ENCODE results near the gene CD59.

Gene CD59

GRCh38 chr11:33659370-33660139 is 76.7 kb downstream of the CD59 start:
- Histone ChIP-seq H3K4me3 (ENCODE audit: low read depth in 1 of 2, low read length in 2 of 2) (no peak overlapping the region), H3K9me3 (ENCODE audit: low read length) (no peaks in the 10 kb centered on the region), H3K4me1 (ENCODE audit: insufficient read depth, low read length) (no peaks in the 10 kb centered on the region)

GRCh38 chr11:33658195-33658900 is 77.9 kb downstream of the CD59 start:
- H3K4me1 ChIP-seq (ENCODE audit: insufficient read depth, low read length), result no peaks in the 10 kb centered on the region
- no peaks in the 10 kb centered on the region for H3K27me3 ChIP-seq (ENCODE audit: control insufficient read depth in 1 of 2, insufficient read depth in 2 of 2, low read length in 2 of 2)

More at GRCh38 chr11:33659370-33660139, 76.7 kb downstream of the CD59 start:
- no peaks in the 10 kb centered on the region for H3K27me3 ChIP-seq (ENCODE audit: control insufficient read depth in 1 of 2, insufficient read depth in 2 of 2, low read length in 2 of 2)
- no peak overlapping the region for H3K27ac ChIP-seq (ENCODE audit: low read depth, low read length)
- no peak overlapping the region for H3K9ac ChIP-seq (ENCODE audit: low read length)
- H3K36me3 ChIP-seq (ENCODE audit: insufficient read depth, low read length), result no peaks in the 10 kb centered on the region

GRCh38 chr11:33657757-33658156 is 78.5 kb downstream of the CD59 start:
- Histone ChIP-seq H3K4me1 (ENCODE audit: insufficient read depth, low read length) (peaks cover under 1% of the 10 kb centered on the region), H3K27me3 (ENCODE audit: control insufficient read depth in 1 of 2, insufficient read depth in 2 of 2, low read length in 2 of 2) (no peaks in the 10 kb centered on the region), H3K4me3 (ENCODE audit: low read depth in 1 of 2, low read length in 2 of 2) (no peak overlapping the region), H3K27ac (ENCODE audit: low read depth, low read length) (no peak overlapping the region), H3K9ac (ENCODE audit: low read length) (no peak overlapping the region), H3K9me3 (ENCODE audit: low read length) (no peaks in the 10 kb centered on the region), H3K36me3 (ENCODE audit: insufficient read depth, low read length) (no peaks in the 10 kb centered on the region)

More at GRCh38 chr11:33658195-33658900, 77.9 kb downstream of the CD59 start:
- Histone ChIP-seq H3K4me3 (ENCODE audit: low read depth in 1 of 2, low read length in 2 of 2) (no peak overlapping the region), H3K9ac (ENCODE audit: low read length) (no peak overlapping the region), H3K27ac (ENCODE audit: low read depth, low read length) (no peak overlapping the region), H3K9me3 (ENCODE audit: low read length) (no peaks in the 10 kb centered on the region), H3K36me3 (ENCODE audit: insufficient read depth, low read length) (no peaks in the 10 kb centered on the region)

- Histone ChIP-seq H3K4me1 (ENCODE audit: insufficient read depth, low read length) (peaks cover 10% of the 10 kb centered on the region), H3K27me3 (ENCODE audit: control insufficient read depth in 1 of 2, insufficient read depth in 2 of 2, low read length in 2 of 2) (no peaks in the 10 kb centered on the region), H3K4me3 (ENCODE audit: low read depth in 1 of 2, low read length in 2 of 2) (no peak overlapping the region), H3K27ac (ENCODE audit: low read depth, low read length) (no peak overlapping the region), H3K36me3 (ENCODE audit: insufficient read depth, low read length) (no peaks in the 10 kb centered on the region), H3K9ac (ENCODE audit: low read length) (no peak overlapping the region), H3K9me3 (ENCODE audit: low read length) (no peaks in the 10 kb centered on the region)
Observed at GRCh38 chr11:33656768-33657167, 79.5 kb downstream of the CD59 start.

- H3K4me1 ChIP-seq (ENCODE audit: insufficient read depth, low read length), result peaks cover 10% of the 10 kb centered on the region
- H3K27ac ChIP-seq (ENCODE audit: low read depth, low read length), result no peak overlapping the region
- no peaks in the 10 kb centered on the region for H3K9me3 ChIP-seq (ENCODE audit: low read length)
- H3K9ac ChIP-seq (ENCODE audit: low read length), result no peak overlapping the region
- no peaks in the 10 kb centered on the region for H3K36me3 ChIP-seq (ENCODE audit: insufficient read depth, low read length)
- no peak overlapping the region for H3K4me3 ChIP-seq (ENCODE audit: low read depth in 1 of 2, low read length in 2 of 2)
- no peaks in the 10 kb centered on the region for H3K27me3 ChIP-seq (ENCODE audit: control insufficient read depth in 1 of 2, insufficient read depth in 2 of 2, low read length in 2 of 2)
Observed at GRCh38 chr11:33655842-33656600, 80.2 kb downstream of the CD59 start.

GRCh38 chr11:33654594-33654993 is 81.6 kb downstream of the CD59 start:
- no peaks in the 10 kb centered on the region for H3K27me3 ChIP-seq (ENCODE audit: control insufficient read depth in 1 of 2, insufficient read depth in 2 of 2, low read length in 2 of 2)
- H3K9ac ChIP-seq (ENCODE audit: low read length), result no peak overlapping the region
- no peaks in the 10 kb centered on the region for H3K9me3 ChIP-seq (ENCODE audit: low read length)
- no peaks in the 10 kb centered on the region for H3K36me3 ChIP-seq (ENCODE audit: insufficient read depth, low read length)
- H3K4me1 ChIP-seq (ENCODE audit: insufficient read depth, low read length), result peaks cover 10% of the 10 kb centered on the region
- H3K4me3 ChIP-seq (ENCODE audit: low read depth in 1 of 2, low read length in 2 of 2), result no peak overlapping the region
- no peak overlapping the region for H3K27ac ChIP-seq (ENCODE audit: low read depth, low read length)
